HCT116 (cell line): ENCODE measurements around the gene CTBP1. TPM values are rescaled to one million over a fixed set of nuclear protein-coding genes. Genes with fewer than 3 reads are reported as not detected.

Experiments used
- ATAC-seq: fragments of 200-7000 bp; cut with Tn5 transposase; 2 replicates; pipeline ENCODE4 v1.9.1; 2020; ENCODE audit warnings: mild to moderate bottlenecking, moderate library complexity
- BruUV-seq: library from RNA; stranded (reverse); fragments of 400-500 nt; replicated peaks from 2 replicates; lab custom pipeline; 2021; lab: Mats Ljungman, UMichigan
- CTCF ChIA-PET: fragments of 300-600 bp; sonication (Branson Sonifier 250); formaldehyde crosslinking; loops from one replicate; lab custom pipeline; 2021; ENCODE audit warnings: antibody characterized with exemption; lab: Charles Lee
- POLR2A ChIA-PET: fragments of 300-600, 350-600 bp; sonication (Branson Sonifier 250); formaldehyde crosslinking; loops from one replicate; lab custom pipeline; 2021; ENCODE audit warnings: antibody characterized with exemption; lab: Charles Lee
- RAD21 ChIA-PET, 2 experiments: fragments of 300-600 bp; sonication (Branson Sonifier 250); formaldehyde crosslinking; loops; one replicate each; lab custom pipeline; 2023; ENCODE audit warnings: low total read pairs in 2 of 2; ENCODE audit not compliant: uncharacterized antibody in 2 of 2, unreplicated experiment in 2 of 2, low non-redundant PET in 1 of 2; lab: Charles Lee
- DNase-seq: peaks from one replicate; pipeline ENCODE4 v3.0.0-alpha.2; 2010; ENCODE audit warnings: low read depth, low spot score
- H2AFZ ChIP-seq: fragments of 200-600 bp; shearing (Covaris generic), sonication (generic); 2 replicates; pipeline ENCODE4 v1.6.1; 2017; ENCODE audit warnings: low read depth, mixed run types, mixed read lengths, antibody characterized with exemption, low read length; ENCODE audit not compliant: poor library complexity, severe bottlenecking
- H3K27ac ChIP-seq: 2 replicates; pipeline ENCODE4 v1.5.1; 2012; ENCODE audit warnings: low read depth, low read length
- H3K27me3 ChIP-seq: fragments of 200-600 bp; sonication (generic); 2 replicates; pipeline ENCODE4 v1.6.1; 2016; ENCODE audit warnings: mixed run types, low read length, mixed read lengths; ENCODE audit not compliant: insufficient read depth
- H3K36me3 ChIP-seq, 2 experiments: fragments of 200-500 bp in 1 of 2; fragments of 200-600 bp in 1 of 2; sonication (Bioruptor generic) in 1 of 2; sonication (generic) in 1 of 2; 2 replicates each; pipeline versions ENCODE4 v1.5.1 to v1.6.1; 2014 to 2016; ENCODE audit warnings: low read length in 2 of 2, inconsistent platforms in 1 of 2, mixed read lengths in 1 of 2, mixed run types in 1 of 2; ENCODE audit not compliant: insufficient read depth in 2 of 2, control insufficient read depth in 1 of 2
- H3K4me1 ChIP-seq, 2 experiments: fragments of 200-600 bp in 1 of 2; sonication (generic) in 1 of 2; 2 replicates each; pipeline versions ENCODE4 v1.5.1 to v1.6.1; 2012 to 2017; ENCODE audit warnings: low read length in 2 of 2, inconsistent platforms in 1 of 2, mild to moderate bottlenecking in 1 of 2, mixed read lengths in 1 of 2, mixed run types in 1 of 2, moderate library complexity in 1 of 2; ENCODE audit not compliant: insufficient read depth in 2 of 2, control insufficient read depth in 1 of 2
- H3K4me2 ChIP-seq: fragments of 200-600 bp; sonication (generic); 2 replicates; pipeline ENCODE4 v1.6.1; 2017; ENCODE audit warnings: mixed run types, low read length, mixed read lengths
- H3K4me3 ChIP-seq, 2 experiments: fragments of 200-600 bp in 1 of 2; sonication (generic) in 1 of 2; replicated peaks in 1 of 2; 2 replicates each; pipeline ENCODE4 v1.5.1; 2011 to 2016; ENCODE audit warnings: low read length in 2 of 2, control low read depth in 1 of 2, low read depth in 1 of 2, mild to moderate bottlenecking in 1 of 2, mixed read lengths in 1 of 2, mixed run types in 1 of 2
- H3K79me2 ChIP-seq: fragments of 200-600 bp; sonication (generic); 2 replicates; pipeline ENCODE4 v1.6.1; 2017; ENCODE audit warnings: mild to moderate bottlenecking, mixed run types, low read length, moderate library complexity, mixed read lengths; ENCODE audit not compliant: insufficient read depth
- H3K9ac ChIP-seq: fragments of 200-600 bp; sonication (generic); 2 replicates; pipeline ENCODE4 v1.6.1; 2016; ENCODE audit warnings: low read length, mixed read lengths
- H3K9me2 ChIP-seq: fragments of 200-600 bp; sonication (generic), shearing (Covaris generic); 2 replicates; pipeline ENCODE4 v1.6.1; 2017; ENCODE audit warnings: mixed run types, mild to moderate bottlenecking, moderate library complexity; ENCODE audit not compliant: insufficient read depth
- H3K9me3 ChIP-seq, 2 experiments: fragments of 200-500 bp in 1 of 2; fragments of 200-600 bp in 1 of 2; sonication (Bioruptor generic) in 1 of 2; sonication (generic) in 1 of 2; 2 replicates each; pipeline ENCODE4 v1.6.1; 2014 to 2017; ENCODE audit warnings: low read length in 2 of 2, mixed read lengths in 2 of 2, inconsistent platforms in 1 of 2, low read depth in 1 of 2, mild to moderate bottlenecking in 1 of 2, mixed run types in 1 of 2, moderate library complexity in 1 of 2; ENCODE audit not compliant: control insufficient read depth in 1 of 2, insufficient read depth in 1 of 2
- H4K20me1 ChIP-seq: fragments of 200-600 bp; sonication (generic), shearing (Covaris generic); 2 replicates; pipeline ENCODE4 v1.6.1; 2017; ENCODE audit warnings: mixed run types, mild to moderate bottlenecking, moderate library complexity; ENCODE audit not compliant: insufficient read depth
- ATF3 ChIP-seq: IDR thresholded peaks from 2 replicates; pipeline ENCODE4 v1.6.1; 2012
- CTCF ChIP-seq, 3 experiments: fragments of 200-600 bp in 1 of 3; sonication (generic) in 1 of 3; IDR thresholded peaks in 2 of 3; conservative IDR thresholded peaks in 1 of 3; 2 replicates each; pipeline ENCODE4 v1.5.1; 2012 to 2017; ENCODE audit warnings: low read depth in 2 of 3, low read length in 2 of 3, antibody characterized with exemption in 1 of 3, borderline replicate concordance in 1 of 3, control low read depth in 1 of 3, mild to moderate bottlenecking in 1 of 3, mixed read lengths in 1 of 3, mixed run types in 1 of 3, moderate library complexity in 1 of 3; ENCODE audit not compliant: insufficient read depth in 1 of 3
- EZH2 ChIP-seq: fragments of 200-600 bp; sonication (generic); IDR thresholded peaks from 2 replicates; pipeline ENCODE4 v1.6.1; 2017; ENCODE audit warnings: antibody characterized with exemption, mixed run types
- FOSL1 ChIP-seq: IDR thresholded peaks from 2 replicates; pipeline ENCODE4 v1.6.1; 2012; ENCODE audit warnings: low read depth
- JUND ChIP-seq: IDR thresholded peaks from 2 replicates; pipeline ENCODE4 v1.6.1; 2012
- POLR2AphosphoS5 ChIP-seq: IDR thresholded peaks from 2 replicates; pipeline ENCODE4 v1.6.1; 2011; ENCODE audit warnings: mild to moderate bottlenecking, low read depth, low read length, moderate library complexity
- SRF ChIP-seq: IDR thresholded peaks from 2 replicates; pipeline ENCODE4 v1.6.1; 2012; ENCODE audit warnings: low read depth
- TCF7L2 ChIP-seq: IDR thresholded peaks from 2 replicates; pipeline ENCODE4 v1.7.0; 2011; ENCODE audit warnings: borderline replicate concordance, inconsistent platforms; ENCODE audit not compliant: insufficient read depth, insufficient read length; ENCODE audit errors: extremely low read depth
- YY1 ChIP-seq: IDR thresholded peaks from 2 replicates; pipeline ENCODE4 v1.6.1; 2011; ENCODE audit warnings: low read length, low read depth, moderate library complexity, mild to moderate bottlenecking; ENCODE audit not compliant: insufficient replicate concordance; ENCODE audit errors: extremely low read depth
- ZFX ChIP-seq: fragments of 450-650 bp; IDR thresholded peaks from 2 replicates; pipeline ENCODE4 v1.6.1; 2017
- intact Hi-C: fragments of 100-400 bp; cut with micrococcal nuclease; formaldehyde crosslinking; loops from 2 replicates; pipeline ENCODE4 v1.10.0; 2022
- total RNA-seq: library from RNA; stranded (reverse); gene quantifications from one replicate; pipeline ENCODE4 v1.2.1, GENCODE V29; 2021; ENCODE audit not compliant: unreplicated experiment
- TF ChIP-seq, protein P1 (sequence below): IDR thresholded peaks from 2 replicates; pipeline ENCODE4 v1.6.1; 2012
- TF ChIP-seq, protein P2 (sequence below): IDR thresholded peaks from 2 replicates; pipeline ENCODE4 v1.6.1; 2012; ENCODE audit warnings: low read depth

Gene CTBP1
- total RNA-seq, 1 experiment from 2014 or later: 175 TPM

DNA sequence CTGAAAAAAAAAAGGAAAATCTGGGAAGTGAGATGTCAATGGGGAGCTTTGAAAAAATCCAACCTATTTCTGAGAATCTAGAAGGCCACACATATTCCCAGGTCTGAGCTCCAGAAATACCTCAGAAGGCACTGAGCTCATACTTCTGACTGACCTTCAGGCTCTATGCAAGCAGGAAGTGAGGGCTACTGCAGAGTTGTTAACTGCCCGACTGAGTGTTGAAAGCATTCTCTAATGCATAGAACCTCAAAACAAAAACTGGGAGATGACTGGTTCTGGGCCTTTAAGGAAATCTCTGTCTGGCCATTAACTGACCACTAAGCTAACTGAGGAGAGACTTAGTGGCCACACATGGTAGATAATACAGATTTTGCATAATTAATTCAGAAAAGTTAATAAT lies 69.0 kb downstream of the CTBP1 start:
- TF ChIP-seq, protein P1, sequence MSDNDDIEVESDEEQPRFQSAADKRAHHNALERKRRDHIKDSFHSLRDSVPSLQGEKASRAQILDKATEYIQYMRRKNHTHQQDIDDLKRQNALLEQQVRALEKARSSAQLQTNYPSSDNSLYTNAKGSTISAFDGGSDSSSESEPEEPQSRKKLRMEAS: no peak
- TF ChIP-seq TCF7L2 (no peak), POLR2AphosphoS5 (no peak), JUND (no peak), FOSL1 (no peak), SRF (no peak)
- ChIA-PET POLR2A (interaction anchor here (1.6 kb wide), 1 partner anchor 12 kb away, joined by 4 read pairs; no protein-coding TSS in a partner anchor), CTCF (interaction anchor here (0.7 kb wide), 1 partner anchor 11 kb away, joined by 3 read pairs; no protein-coding TSS in a partner anchor), RAD21 (interaction anchor here in 1 of 2 experiments (0.6 kb wide), 1 partner anchor 8 kb away, joined by 3 read pairs; no protein-coding TSS in a partner anchor)
- ATAC-seq (no peak), DNase-seq (no peak)
- BruUV-seq: no TSS peak
- no peaks in the 10 kb centered on the region for H3K9me3 ChIP-seq
- no peak overlapping the region for H3K4me3 ChIP-seq
- no peak overlapping the region for H3K27ac ChIP-seq
- H2AFZ ChIP-seq: no peak overlapping the region
- H3K36me3 ChIP-seq: no peaks in the 10 kb centered on the region
- H3K27me3 ChIP-seq: no peaks in the 10 kb centered on the region
- no peaks in the 10 kb centered on the region for H3K79me2 ChIP-seq
- H4K20me1 ChIP-seq: no peaks in the 10 kb centered on the region
- H3K4me2 ChIP-seq: no peak overlapping the region
- H3K9me2 ChIP-seq: no peaks in the 10 kb centered on the region
- H3K9ac ChIP-seq: no peak overlapping the region
- intact Hi-C loops: no loop called here
- peaks cover 0 to 21% of the 10 kb centered on the region in 2 experiments; a peak in 2 of 4 replicates for H3K4me1 ChIP-seq

DNA sequence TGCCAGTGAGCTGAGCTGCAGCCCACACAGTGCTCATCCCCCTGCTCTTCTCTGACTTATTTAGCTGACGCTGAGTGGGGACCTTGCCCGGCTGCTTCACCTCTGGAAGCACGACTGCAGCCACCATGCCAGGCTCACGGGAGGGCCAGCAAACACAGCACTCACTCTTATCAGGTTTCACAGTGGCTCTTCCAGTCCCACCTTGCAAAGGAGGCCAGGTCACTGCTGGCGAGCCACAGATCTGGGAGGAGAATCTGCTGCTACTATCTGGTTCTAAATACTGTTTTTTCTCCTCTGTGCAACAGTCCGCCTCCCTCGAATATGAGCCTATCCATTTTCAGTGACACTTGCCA lies 69.9 kb downstream of the CTBP1 start:
- ChIA-PET CTCF (interaction anchor here (0.7 kb wide), 1 partner anchor 11 kb away, joined by 3 read pairs; no protein-coding TSS in a partner anchor), RAD21 (no interaction called here), POLR2A (interaction anchor here (1.6 kb wide), 1 partner anchor 11 kb away, joined by 4 read pairs; no protein-coding TSS in a partner anchor)
- H3K4me3 ChIP-seq: no peak overlapping the region
- no peak for ATAC-seq
- H3K27ac ChIP-seq: no peak overlapping the region
- no peak overlapping the region for H3K4me2 ChIP-seq
- H3K9me2 ChIP-seq: no peaks in the 10 kb centered on the region
- H3K9ac ChIP-seq: no peak overlapping the region
- intact Hi-C loops: no loop called here
- BruUV-seq: no TSS peak
- no peak overlapping the region for H2AFZ ChIP-seq
- H3K36me3 ChIP-seq: no peaks in the 10 kb centered on the region
- no peak for DNase-seq
- H3K79me2 ChIP-seq: no peaks in the 10 kb centered on the region
- H3K27me3 ChIP-seq: no peaks in the 10 kb centered on the region
- no peaks in the 10 kb centered on the region for H3K9me3 ChIP-seq
- peaks cover 0 to 21% of the 10 kb centered on the region in 2 experiments; a peak in 2 of 4 replicates for H3K4me1 ChIP-seq
- H4K20me1 ChIP-seq: no peaks in the 10 kb centered on the region
- TF ChIP-seq EZH2: no peak
- TF ChIP-seq, protein P2, sequence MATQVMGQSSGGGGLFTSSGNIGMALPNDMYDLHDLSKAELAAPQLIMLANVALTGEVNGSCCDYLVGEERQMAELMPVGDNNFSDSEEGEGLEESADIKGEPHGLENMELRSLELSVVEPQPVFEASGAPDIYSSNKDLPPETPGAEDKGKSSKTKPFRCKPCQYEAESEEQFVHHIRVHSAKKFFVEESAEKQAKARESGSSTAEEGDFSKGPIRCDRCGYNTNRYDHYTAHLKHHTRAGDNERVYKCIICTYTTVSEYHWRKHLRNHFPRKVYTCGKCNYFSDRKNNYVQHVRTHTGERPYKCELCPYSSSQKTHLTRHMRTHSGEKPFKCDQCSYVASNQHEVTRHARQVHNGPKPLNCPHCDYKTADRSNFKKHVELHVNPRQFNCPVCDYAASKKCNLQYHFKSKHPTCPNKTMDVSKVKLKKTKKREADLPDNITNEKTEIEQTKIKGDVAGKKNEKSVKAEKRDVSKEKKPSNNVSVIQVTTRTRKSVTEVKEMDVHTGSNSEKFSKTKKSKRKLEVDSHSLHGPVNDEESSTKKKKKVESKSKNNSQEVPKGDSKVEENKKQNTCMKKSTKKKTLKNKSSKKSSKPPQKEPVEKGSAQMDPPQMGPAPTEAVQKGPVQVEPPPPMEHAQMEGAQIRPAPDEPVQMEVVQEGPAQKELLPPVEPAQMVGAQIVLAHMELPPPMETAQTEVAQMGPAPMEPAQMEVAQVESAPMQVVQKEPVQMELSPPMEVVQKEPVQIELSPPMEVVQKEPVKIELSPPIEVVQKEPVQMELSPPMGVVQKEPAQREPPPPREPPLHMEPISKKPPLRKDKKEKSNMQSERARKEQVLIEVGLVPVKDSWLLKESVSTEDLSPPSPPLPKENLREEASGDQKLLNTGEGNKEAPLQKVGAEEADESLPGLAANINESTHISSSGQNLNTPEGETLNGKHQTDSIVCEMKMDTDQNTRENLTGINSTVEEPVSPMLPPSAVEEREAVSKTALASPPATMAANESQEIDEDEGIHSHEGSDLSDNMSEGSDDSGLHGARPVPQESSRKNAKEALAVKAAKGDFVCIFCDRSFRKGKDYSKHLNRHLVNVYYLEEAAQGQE: no peak
- TF ChIP-seq YY1: no peak
- TF ChIP-seq POLR2AphosphoS5: no peak
- TF ChIP-seq SRF: no peak
- no peak for TF ChIP-seq ZFX
- TF ChIP-seq CTCF (IDR thresholded peaks at IDR 0.05 in 2 of 3, conservative IDR thresholded peaks at IDR 0.05 in 1 of 3; ENCODE audit: borderline replicate concordance in 1 of 3, insufficient read depth in 1 of 3, low read depth in 2 of 3, low read length in 2 of 3): no peak
- TF ChIP-seq ATF3: no peak
- no peak for TF ChIP-seq TCF7L2
- no peak for TF ChIP-seq JUND
